ENCODE results near the gene SLC7A14.

SLC7A14 gene

DNA sequence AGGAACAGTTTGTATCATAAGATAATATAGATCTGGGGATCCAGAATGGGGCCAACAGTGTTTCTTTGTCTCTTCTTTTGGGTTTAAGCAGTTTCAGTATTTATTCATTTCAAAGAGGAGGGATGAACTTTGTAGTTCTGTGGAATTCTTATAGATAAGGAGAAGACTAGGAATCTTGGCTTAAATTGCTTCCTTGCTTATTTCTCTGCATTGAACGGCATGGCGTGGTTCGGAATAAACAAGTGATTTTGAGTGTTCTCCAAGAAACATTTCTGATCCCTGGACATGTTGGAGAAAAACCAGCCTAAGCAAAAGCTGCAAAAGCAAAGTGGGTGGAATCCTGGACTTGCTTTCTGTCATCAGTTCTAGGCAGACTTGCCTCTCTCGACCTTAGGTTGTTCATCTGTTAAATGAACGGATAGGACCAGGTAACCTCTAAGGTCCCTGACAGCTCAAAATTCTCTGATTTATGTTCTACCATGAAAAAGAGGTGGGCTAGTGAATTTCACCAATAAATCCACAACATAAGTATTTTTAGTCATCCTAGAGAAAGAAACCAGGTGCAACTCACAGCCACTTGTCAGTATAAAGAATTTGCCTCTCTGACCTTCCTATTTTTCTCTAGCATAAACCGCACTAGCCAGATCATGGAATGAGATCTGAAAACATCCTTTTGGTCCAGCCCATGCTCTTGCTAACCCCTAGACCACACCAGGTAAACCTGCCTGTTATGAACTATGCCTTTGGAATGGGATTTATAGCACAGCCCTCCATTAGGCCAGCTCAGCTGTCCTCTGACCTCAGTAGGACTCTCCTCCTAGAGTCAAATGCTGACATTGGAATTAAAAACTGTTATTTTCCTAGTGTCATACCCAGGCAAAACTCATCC is 88.4 kb downstream of the SLC7A14 start:
- no peak for DNase-seq (ENCODE audit: low spot score)

DNA sequence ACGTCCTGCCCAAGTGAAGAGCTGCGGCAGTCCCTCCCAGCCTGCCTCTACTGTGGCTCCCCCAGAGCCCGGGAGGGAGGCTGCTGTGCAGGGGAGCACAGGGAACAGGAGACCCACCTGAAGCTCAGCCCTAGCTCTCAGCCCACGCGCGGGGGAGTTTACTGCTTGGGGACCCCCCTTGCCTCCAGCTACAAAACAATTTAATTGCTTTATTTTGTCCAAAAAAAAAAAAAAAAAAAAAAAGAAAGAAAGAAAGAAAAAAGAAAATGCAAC is 89.1 kb downstream of the SLC7A14 start:
- no peak for DNase-seq (ENCODE audit: low spot score)

DNA sequence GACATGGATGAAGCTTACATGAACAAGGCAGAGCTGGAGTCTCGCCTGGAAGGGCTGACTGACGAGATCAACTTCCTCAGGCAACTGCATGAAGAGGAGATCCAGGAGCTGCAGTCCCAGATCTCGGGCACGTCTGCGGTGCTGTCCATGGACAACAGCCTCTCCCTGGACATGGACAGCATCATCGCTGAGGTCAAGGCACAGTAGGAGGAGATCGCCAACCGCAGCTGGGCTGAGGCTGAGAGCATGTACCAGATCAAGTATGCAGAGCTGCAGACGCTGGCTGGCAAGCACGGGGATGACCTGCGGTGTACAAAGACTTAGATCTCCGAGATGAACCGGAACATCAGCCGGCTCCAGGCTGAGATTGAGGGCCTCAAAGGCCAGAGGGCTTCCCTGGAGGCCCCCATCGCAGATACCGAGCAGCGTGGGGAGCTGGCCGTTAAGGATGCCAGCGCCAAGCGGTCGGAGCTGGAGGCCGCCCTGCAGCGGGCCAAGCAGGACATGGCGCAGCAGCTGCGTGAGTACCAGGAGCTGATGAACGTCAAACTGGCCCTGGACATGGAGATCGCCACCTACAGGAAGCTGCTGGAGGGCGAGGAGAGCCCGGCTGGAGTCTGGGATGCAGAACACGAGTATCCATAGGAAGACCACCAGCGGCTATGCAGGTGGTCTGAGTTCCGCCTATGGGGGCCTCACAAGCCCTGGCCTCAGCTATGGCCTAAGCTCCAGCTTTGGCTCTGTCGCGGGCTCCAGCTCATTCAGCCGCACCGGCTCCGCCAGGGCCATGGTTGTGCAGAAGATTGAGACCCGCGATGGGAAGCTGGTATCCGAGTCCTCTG is 89.6 kb downstream of the SLC7A14 start:
- no peak for DNase-seq (ENCODE audit: low spot score)

DNA sequence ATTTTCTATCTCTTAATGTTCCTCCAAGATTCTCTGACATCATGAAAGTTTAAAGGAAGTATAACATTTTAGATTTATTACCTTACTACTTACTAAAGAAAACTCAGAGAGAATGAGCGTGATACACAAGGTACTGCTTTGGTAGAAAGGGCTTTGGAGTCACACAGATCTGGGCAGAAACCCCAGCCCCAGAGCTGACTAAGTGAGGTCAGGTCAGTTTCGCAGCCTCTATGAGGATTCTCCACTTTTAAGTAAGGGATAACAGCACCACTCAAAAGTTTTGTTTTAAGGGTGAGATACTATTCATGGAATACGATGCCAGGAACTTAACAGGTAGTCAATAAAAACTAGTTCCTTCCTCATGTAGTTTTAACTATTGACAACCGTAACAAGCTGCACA is 91.1 kb downstream of the SLC7A14 start:
- DNase-seq (ENCODE audit: low spot score) = no peak

DNA sequence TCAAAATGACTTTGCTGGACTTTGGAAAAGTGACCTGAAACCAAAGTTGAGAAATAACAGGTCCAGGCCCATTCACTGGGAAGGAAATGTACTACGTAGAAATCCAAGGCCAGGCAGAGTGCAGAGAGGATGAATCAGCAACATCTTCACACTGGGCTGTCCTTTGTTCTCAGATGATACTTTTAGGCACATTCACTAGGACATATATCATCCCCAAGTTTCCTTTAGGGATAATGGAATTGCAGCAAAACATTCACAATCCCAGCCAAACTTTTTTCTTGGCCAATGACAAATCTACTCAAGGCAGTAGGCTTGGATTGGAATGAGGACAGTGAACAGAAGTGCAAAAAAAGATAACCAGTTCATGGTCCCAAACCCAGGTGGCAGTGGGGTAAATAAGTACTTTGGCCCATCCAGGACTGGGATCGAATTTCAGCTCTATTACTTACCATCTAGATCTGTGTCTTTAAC is 92.1 kb downstream of the SLC7A14 start:
- no peak for DNase-seq (ENCODE audit: low spot score)

DNA sequence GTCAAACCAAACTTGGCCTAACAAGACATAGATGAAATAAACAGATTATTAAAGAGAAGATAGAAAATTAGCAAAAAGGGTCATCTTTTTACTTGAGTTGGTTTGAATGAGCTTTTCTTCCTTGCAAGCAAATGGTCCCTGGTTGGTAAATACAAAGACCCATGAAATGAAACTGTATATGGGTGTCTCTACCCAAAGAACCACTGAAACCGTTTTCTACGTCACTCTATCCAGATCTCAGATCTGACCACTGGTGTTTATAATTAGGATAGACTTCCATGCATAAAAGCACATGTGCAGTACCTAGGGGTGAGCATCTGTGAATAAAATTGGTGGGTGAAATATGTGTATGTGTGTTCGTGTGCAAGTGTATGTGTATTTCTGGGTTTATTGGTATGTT is 94.0 kb downstream of the SLC7A14 start:
- DNase-seq (ENCODE audit: low spot score) = no peak

DNA sequence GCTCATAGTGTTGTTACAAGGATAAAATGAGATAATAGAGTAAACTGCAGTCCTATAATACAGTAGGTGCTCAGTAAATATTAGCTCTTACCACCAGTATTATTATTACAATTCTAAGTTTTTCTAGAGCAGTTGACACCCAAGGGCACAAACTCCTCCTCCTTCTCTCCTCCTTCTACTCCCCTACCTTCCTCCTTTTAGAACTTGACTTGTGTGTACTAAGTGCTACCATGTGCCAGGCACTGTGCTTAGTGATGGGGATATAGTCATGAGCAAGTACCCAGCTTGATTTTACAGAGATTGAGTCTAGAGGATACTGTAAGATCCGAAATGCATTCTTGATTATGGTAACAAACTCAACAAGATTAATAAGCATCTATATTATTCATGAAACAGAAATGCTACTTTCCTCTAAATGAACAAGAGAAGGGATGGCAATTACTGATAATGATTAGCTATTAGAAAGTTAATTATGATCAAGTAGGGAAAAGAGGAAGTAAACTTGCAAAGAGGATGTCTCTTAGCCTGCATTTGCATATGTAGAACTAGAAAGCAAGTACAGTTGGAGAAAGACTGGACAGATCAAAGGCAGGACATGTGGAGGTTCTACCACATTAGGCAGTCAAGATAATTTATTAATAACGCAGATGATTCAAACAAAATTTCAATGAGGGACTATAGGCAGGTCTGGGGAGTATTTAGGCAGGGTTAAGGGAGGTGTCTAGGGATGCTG is 94.9 kb downstream of the SLC7A14 start:
- no peak for DNase-seq (ENCODE audit: low spot score)

DNA sequence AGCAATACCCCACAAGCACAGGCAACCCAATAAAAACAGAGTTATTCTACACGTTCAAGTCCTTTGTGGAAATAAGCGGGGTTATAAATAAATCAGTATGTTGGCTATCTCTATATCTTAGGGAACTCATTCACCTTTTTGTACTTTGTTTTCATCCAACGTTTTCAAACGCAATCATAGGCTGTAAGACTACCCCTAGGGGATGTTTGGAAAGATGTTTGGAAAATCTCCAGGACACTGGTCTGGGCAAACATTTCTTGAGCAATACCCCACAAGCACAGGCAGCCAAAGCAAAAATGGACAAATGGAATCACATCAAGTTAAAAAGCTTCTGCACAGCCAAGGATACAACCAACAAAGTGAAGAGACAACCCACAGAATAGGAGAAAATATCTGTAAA is 97.1 kb downstream of the SLC7A14 start:
- DNase-seq (ENCODE audit: low spot score) = no peak

DNA sequence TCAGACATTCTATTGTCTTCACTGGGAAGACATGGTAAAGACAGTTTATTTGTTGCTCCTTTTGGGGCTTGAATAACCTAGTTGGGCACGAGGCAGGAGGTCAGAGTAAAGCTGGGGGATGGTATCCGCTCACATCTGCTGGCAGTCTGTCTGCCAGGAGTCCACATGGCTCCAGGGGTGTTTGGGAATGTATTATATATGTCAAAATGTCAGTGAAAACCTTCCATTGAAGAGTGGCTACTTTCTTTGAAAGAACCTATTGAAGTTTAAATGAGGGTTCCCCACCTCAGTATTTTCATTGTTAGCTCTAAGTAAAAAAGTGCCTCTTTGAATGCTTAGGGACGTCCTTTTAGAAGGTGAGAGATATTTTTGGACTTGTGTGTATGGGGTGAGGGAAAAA is 98.8 kb downstream of the SLC7A14 start:
- DNase-seq (ENCODE audit: low spot score) = no peak

DNA sequence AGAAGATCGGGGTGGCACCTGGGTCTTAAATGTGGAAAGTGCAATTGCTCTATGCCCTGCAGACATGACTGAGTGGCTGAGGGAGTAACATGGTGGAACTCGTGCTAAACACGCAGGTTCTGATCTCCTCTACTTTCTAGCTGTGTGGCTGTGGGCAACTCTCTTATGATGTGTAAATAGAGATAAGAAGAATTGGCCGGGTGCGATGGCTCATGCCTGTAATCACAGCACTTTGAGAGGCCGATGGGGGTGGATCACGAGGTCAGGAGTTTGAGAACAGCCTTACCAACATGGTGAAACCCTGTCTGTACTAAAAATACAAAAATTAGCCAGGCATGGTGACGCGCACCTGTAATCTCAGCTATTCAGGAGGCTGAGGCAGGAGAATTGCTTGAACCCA is 99.5 kb downstream of the SLC7A14 start:
- no peak for DNase-seq (ENCODE audit: low spot score)

DNA sequence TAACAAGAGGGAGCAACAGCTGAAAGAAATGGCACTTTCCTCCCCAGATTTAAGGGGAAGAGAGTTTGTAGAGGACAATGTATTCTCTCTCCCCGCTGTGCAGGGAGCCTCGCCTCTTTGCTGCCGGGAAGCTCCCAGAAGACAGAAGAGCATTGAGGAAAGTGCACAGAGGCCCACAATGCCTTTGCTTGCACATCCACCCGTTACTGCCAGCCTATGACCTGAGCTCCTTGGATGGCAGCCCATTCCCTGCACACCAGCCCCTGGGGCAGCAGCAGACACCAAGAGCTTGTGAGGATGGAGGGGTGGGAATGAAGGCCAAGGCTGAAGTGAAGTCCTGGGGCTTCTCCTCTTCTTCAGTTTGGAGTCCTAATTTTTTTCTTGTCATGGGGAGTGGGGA is 100.2 kb downstream of the SLC7A14 start:
- DNase-seq (ENCODE audit: low spot score) = no peak

DNA sequence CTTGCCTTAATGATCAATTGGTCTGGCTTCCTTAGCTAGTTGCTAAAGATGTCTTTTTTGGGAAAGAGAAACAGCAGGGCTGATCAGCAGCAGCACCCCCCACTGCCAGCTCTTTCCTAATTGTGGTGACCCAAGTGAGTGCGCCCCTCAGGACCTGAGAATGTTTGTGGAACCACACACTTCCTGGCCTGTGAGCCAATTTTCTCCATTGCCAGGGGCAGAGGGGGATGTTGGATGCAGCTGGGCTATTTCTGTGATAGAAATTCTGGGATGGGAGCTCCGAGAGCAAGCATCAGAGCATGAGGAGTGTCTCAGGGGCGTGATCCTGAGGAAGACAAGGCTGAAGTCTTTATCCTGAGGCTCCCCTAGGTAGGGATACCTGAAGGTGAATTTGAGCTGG is 100.6 kb downstream of the SLC7A14 start:
- DNase-seq (ENCODE audit: low spot score) = no peak

DNA sequence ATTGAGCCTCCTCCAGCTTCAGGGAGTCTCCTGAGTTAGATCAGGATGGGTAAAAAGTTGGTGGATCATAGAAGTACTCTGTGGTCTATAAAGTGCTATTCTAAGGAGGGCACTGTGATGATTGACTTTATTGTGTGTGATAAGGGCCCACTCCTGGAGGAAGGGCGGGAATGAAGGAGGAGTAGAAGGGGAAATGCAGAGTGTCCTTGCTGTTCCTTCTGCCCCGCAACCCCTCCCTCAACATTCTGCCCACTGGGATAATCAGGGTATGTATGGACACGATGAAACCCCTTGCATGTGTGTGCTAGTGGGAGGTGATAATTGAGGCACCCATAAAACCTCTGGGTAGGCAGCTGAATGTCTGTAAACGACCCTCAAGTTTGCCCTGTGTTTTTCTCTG is 101.0 kb downstream of the SLC7A14 start:
- no peak for DNase-seq (ENCODE audit: low spot score)

DNA sequence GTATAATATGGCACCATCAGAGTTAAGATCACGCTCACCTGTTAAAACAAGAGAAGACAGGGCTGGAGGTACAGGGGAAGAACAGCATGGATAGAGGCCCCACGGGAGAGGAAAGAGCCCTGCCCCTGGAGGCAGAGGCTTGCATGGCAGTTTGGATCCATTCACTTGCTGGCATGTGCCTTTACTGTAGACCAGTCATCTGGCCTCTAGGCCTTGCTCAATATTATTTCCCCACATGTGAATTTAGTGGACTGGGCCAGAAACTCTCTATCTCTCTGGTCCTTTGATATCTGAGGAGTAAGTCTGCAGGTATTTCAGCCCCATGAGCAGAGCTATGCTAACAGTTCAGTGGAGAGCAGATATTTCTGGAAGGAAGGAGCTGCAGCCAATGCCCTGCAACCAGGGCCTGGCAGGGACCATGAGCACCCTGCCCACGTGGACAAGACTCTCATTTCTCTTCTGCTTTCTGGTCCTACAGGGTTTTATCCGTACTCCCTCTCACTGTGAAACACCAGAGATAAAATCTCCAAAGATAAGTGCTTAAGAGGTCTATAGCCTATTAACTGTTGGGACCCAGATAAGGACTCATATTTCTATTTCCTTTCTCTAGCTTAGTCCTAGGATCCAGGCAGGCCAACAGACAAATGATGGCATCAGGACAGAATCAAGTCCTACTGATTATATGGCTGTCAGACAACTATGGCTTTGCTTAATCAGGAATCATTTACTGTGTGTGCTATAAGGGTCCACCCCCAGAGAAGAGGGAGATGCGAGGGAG is 102.2 kb downstream of the SLC7A14 start:
- no peak for DNase-seq (ENCODE audit: low spot score)

DNA sequence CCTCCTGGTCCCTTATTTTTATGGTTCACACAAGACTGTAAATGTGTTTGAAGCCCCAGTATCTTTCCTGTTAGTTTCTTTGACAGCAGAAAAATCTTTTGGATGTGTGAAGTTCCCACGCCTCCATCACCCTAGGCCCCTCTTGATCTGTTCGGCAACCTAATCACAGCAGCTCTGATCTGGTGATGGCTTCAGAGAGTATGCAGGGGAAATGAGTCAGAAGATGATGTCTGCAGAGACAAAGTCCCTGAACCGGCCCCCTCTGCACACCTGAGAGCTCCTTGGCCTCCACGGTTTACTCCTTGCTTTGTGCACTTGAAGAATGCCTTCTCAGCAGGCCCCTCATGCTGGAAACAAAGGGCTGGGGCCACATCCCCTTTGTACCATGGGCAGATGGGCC is 103.7 kb downstream of the SLC7A14 start:
- DNase-seq (ENCODE audit: low spot score) = no peak

DNA sequence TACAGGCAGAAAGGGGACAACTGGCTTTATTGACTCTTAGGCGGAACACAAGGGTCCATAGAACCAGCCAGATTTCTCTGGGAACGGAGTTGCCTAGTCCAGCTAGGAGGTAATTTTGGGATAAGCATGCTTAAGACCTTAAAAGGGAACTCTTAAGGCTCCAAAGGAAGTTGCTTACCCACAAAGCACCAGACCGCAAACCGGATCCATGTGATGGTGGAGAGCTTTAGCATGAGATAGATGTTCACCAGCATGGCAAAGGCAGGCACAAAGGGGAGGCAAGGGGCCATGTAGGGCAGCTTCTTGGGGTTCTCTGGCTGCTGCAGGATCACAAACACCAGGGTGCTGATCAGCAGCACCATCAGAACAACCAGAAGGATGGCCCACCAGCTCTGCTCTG is 105.8 kb downstream of the SLC7A14 start:
- DNase-seq (ENCODE audit: low spot score) = no peak

DNA sequence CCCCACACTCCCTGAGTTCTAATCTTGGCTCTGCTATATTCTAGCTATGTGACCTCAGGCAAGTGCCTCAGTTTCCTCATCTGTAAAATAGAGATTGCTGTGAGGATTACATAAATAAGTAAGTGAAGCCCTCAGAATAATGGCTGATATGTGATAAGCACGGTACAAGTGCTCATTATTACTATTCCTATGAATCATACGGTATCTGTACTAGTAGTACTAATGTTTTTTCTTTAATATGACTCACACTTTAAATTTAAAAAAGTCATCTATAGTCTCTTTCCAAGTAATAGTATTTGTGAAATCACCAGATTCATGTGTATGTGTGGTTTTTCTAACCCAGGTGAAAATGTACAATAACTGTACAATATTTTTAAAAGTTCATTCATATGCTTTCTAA is 108.5 kb downstream of the SLC7A14 start:
- no peak for DNase-seq (ENCODE audit: low spot score)

DNA sequence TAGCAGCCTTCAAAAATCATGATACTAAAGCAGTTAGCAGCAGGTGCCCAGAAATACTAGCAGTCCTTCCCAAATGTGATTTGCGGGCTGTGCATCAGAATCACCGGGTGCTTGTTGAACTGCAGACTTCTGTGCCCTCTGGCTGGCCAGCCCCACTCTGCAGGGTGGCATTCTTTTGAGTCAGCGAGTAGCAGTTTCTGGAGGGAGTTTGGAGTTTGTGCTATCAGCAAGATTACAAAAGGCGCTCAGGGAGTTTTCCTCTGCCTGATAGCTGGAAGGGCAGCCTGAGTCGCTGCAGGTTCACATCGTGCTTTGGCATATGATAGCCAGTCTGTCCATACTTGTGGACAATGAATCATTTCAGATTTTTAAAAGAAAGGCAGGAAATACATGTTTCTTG is 109.6 kb downstream of the SLC7A14 start:
- DNase-seq (ENCODE audit: low spot score) = no peak

DNA sequence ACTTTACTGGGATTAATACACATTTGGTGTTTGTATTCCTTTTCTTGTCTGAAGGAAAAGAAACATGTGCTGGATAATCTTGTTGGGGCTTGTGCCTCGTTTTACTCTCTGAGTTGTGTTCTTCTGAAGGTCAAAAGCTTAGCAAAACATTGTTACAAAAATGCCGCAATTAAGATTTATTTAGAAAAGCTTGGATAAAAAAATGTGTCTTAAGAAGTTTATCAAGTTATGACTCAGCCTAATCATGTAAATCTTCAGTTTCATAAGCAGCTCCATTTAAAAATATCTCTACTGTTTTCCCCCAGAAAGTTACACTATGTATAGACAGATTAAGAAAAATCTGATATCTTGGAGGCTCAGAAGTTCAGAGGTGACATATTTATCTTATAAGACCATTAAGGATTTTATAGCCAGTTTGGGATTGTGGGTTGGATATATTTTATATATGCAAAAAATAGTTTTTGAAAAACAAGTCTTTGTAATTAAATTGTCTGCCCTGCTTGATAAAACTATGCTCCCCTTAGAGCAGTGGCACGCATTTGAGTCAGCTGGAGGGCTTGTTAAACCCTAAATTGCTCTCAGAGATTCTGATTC is 110.7 kb downstream of the SLC7A14 start:
- DNase-seq (ENCODE audit: low spot score) = no peak

DNA sequence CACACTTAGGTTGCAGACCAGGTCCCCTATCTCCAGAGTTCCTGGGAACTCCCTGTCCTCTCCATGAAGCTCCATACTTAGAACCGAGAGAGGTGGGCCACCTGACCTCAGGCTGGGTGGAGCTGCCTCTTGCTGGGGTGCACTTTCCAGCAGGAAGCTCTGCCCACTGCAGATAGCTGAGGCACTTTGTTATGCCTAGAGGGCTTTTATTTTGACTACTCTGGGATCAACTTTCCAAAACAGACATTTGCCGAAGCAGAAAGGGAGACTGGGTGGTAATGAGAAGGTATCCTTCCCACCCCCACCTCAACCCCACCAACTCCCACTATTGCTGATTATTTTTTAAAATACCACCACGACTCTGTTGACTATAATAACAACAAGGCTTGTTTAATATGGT is 112.5 kb downstream of the SLC7A14 start:
- DNase-seq (ENCODE audit: low spot score) = no peak

DNA sequence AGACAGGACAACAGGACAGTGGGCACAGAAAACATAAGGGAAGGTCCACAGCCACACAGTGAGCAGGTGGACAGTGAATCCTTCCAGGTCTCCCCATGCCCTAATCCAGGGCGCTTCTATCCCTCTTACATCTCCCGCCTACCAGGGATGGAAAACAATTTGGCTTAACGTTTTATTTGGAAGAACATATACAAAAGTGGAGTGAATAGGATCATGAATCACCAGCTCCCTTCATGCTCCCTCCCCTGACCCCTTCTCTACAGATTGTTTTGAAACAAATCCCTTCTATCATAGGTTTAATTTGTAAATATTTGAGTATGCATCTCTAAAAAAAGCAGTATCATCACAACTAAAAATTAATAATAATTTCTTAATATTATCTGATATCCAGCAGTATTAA is 114.7 kb downstream of the SLC7A14 start:
- DNase-seq (ENCODE audit: low spot score) = no peak

Measured in hematopoietic multipotent progenitor cell treated with erythropoietin and hydrocortisone succinate and interleukin-3 and kit ligand, for 17 days (in vitro differentiated cells).